ENCODE results near the gene NPY4R. TPM values are rescaled to one million over a fixed set of nuclear protein-coding genes. Genes with fewer than 3 reads are reported as not detected.
"Not testable (repeated sequence)": the region's sequence is repeated elsewhere in the genome, so short reads cannot be mapped to it uniquely, and the experiment has no call there.

Gene NPY4R
- not detected in 2 replicates for total RNA-seq (2021)
- long read RNA-seq: 0 reads

- H4K91ac ChIP-seq (ENCODE audit: insufficient read length, low read depth, low read length); H2BK120ac ChIP-seq (ENCODE audit: low read depth, low read length, poor library complexity, severe bottlenecking); H2BK15ac ChIP-seq (ENCODE audit: low read depth, low read length); H3K9me3 ChIP-seq (ENCODE audit: control insufficient read depth, low read depth, low read length); H3K9ac ChIP-seq (ENCODE audit: extremely low read depth, insufficient read length, low read length); H2AFZ ChIP-seq (ENCODE audit: low read length); H4K8ac ChIP-seq (replicated peaks; ENCODE audit: insufficient read length, low read depth, low read length); H3K23ac ChIP-seq (ENCODE audit: insufficient read length, low read depth, low read length); H3K4ac ChIP-seq (ENCODE audit: low read depth, low read length); H3T11ph ChIP-seq (ENCODE audit: low read length); H3K36me3 Mint-ChIP-seq (ENCODE audit: insufficient read depth in 1 of 3, low read depth in 3 of 3); H3K9me3 Mint-ChIP-seq; H3K14ac ChIP-seq (ENCODE audit: insufficient read depth, low read length); H3K56ac ChIP-seq (ENCODE audit: insufficient read length, low read depth, low read length); H3K27ac ChIP-seq (ENCODE audit: insufficient read length, low read depth, low read length); H4K5ac ChIP-seq (ENCODE audit: insufficient read length, low read depth, low read length); H2BK12ac ChIP-seq (ENCODE audit: insufficient read length, low read depth, low read length); H3K23me2 ChIP-seq (ENCODE audit: insufficient read length, low read depth, low read length, poor library complexity, severe bottlenecking); H3K4me1 ChIP-seq (ENCODE audit: insufficient read depth, low read length); H2BK5ac ChIP-seq (ENCODE audit: insufficient read length, low read length); H3K27me3 ChIP-seq (ENCODE audit: insufficient read depth, low read length); H3K79me2 ChIP-seq (ENCODE audit: insufficient read depth, low read length); H3K4me1 Mint-ChIP-seq; H3K4me2 ChIP-seq (ENCODE audit: insufficient read depth, insufficient read length, low read length); H3K79me1 ChIP-seq (ENCODE audit: insufficient read depth, low read depth, low read length, poor library complexity, severe bottlenecking); H3K18ac ChIP-seq (ENCODE audit: insufficient read length, low read depth, low read length); DNase-seq; H3K27me3 Mint-ChIP-seq (ENCODE audit: low read depth); H4K20me1 ChIP-seq (ENCODE audit: control insufficient read depth, insufficient read depth, insufficient read length); H2AK5ac ChIP-seq (ENCODE audit: insufficient read length, low read length); H3K27ac Mint-ChIP-seq; H3K4me3 Mint-ChIP-seq; H2BK20ac ChIP-seq (ENCODE audit: low read depth, low read length, poor library complexity, severe bottlenecking): not testable (repeated sequence)
- WGBS (ENCODE audit: extremely low coverage, insufficient read length, low lambda C conversion rate): no CpG with 5 or more reads among the region's 36 CpGs
These were observed at the start of gene NPY4R for GRCh38 chr10:46465765-46466164. Gene NPY4R, minus strand, starts transcription at chr10:46465958. Its CDS starts 3,323 bp downstream, at chr10:46462635.

Data from H9 (cell line).